HCT116 (cell line): Measurements from ENCODE around the gene MYO5C. TPM values are rescaled to one million over a fixed set of nuclear protein-coding genes. Genes with fewer than 3 reads are reported as not detected.

ENCODE experiments used
- ATAC-seq: fragments of 200-7000 bp; cut with Tn5 transposase; 2 replicates; pipeline ENCODE4 v1.9.1; 2020; ENCODE audit warnings: mild to moderate bottlenecking, moderate library complexity
- BruUV-seq: library from RNA; stranded (reverse); fragments of 400-500 nt; replicated peaks from 2 replicates; lab custom pipeline; 2021; lab: Mats Ljungman, UMichigan
- CTCF ChIA-PET: fragments of 300-600 bp; sonication (Branson Sonifier 250); formaldehyde crosslinking; loops from one replicate; lab custom pipeline; 2021; ENCODE audit warnings: antibody characterized with exemption; lab: Charles Lee
- POLR2A ChIA-PET: fragments of 300-600, 350-600 bp; sonication (Branson Sonifier 250); formaldehyde crosslinking; loops from one replicate; lab custom pipeline; 2021; ENCODE audit warnings: antibody characterized with exemption; lab: Charles Lee
- RAD21 ChIA-PET, 2 experiments: fragments of 300-600 bp; sonication (Branson Sonifier 250); formaldehyde crosslinking; loops; one replicate each; lab custom pipeline; 2023; ENCODE audit warnings: low total read pairs in 2 of 2; ENCODE audit not compliant: uncharacterized antibody in 2 of 2, unreplicated experiment in 2 of 2, low non-redundant PET in 1 of 2; lab: Charles Lee
- DNase-seq: peaks from one replicate; pipeline ENCODE4 v3.0.0-alpha.2; 2010; ENCODE audit warnings: low read depth, low spot score
- H2AFZ ChIP-seq: fragments of 200-600 bp; shearing (Covaris generic), sonication (generic); 2 replicates; pipeline ENCODE4 v1.6.1; 2017; ENCODE audit warnings: low read depth, mixed run types, mixed read lengths, antibody characterized with exemption, low read length; ENCODE audit not compliant: poor library complexity, severe bottlenecking
- H3K27ac ChIP-seq: 2 replicates; pipeline ENCODE4 v1.5.1; 2012; ENCODE audit warnings: low read depth, low read length
- H3K27me3 ChIP-seq: fragments of 200-600 bp; sonication (generic); 2 replicates; pipeline ENCODE4 v1.6.1; 2016; ENCODE audit warnings: mixed run types, low read length, mixed read lengths; ENCODE audit not compliant: insufficient read depth
- H3K36me3 ChIP-seq, 2 experiments: fragments of 200-500 bp in 1 of 2; fragments of 200-600 bp in 1 of 2; sonication (Bioruptor generic) in 1 of 2; sonication (generic) in 1 of 2; 2 replicates each; pipeline versions ENCODE4 v1.5.1 to v1.6.1; 2014 to 2016; ENCODE audit warnings: low read length in 2 of 2, inconsistent platforms in 1 of 2, mixed read lengths in 1 of 2, mixed run types in 1 of 2; ENCODE audit not compliant: insufficient read depth in 2 of 2, control insufficient read depth in 1 of 2
- H3K4me1 ChIP-seq, 2 experiments: fragments of 200-600 bp in 1 of 2; sonication (generic) in 1 of 2; 2 replicates each; pipeline versions ENCODE4 v1.5.1 to v1.6.1; 2012 to 2017; ENCODE audit warnings: low read length in 2 of 2, inconsistent platforms in 1 of 2, mild to moderate bottlenecking in 1 of 2, mixed read lengths in 1 of 2, mixed run types in 1 of 2, moderate library complexity in 1 of 2; ENCODE audit not compliant: insufficient read depth in 2 of 2, control insufficient read depth in 1 of 2
- H3K4me2 ChIP-seq: fragments of 200-600 bp; sonication (generic); 2 replicates; pipeline ENCODE4 v1.6.1; 2017; ENCODE audit warnings: mixed run types, low read length, mixed read lengths
- H3K4me3 ChIP-seq, 2 experiments: fragments of 200-600 bp in 1 of 2; sonication (generic) in 1 of 2; replicated peaks in 1 of 2; 2 replicates each; pipeline ENCODE4 v1.5.1; 2011 to 2016; ENCODE audit warnings: low read length in 2 of 2, control low read depth in 1 of 2, low read depth in 1 of 2, mild to moderate bottlenecking in 1 of 2, mixed read lengths in 1 of 2, mixed run types in 1 of 2
- H3K79me2 ChIP-seq: fragments of 200-600 bp; sonication (generic); 2 replicates; pipeline ENCODE4 v1.6.1; 2017; ENCODE audit warnings: mild to moderate bottlenecking, mixed run types, low read length, moderate library complexity, mixed read lengths; ENCODE audit not compliant: insufficient read depth
- H3K9ac ChIP-seq: fragments of 200-600 bp; sonication (generic); 2 replicates; pipeline ENCODE4 v1.6.1; 2016; ENCODE audit warnings: low read length, mixed read lengths
- H3K9me2 ChIP-seq: fragments of 200-600 bp; sonication (generic), shearing (Covaris generic); 2 replicates; pipeline ENCODE4 v1.6.1; 2017; ENCODE audit warnings: mixed run types, mild to moderate bottlenecking, moderate library complexity; ENCODE audit not compliant: insufficient read depth
- H3K9me3 ChIP-seq, 2 experiments: fragments of 200-500 bp in 1 of 2; fragments of 200-600 bp in 1 of 2; sonication (Bioruptor generic) in 1 of 2; sonication (generic) in 1 of 2; 2 replicates each; pipeline ENCODE4 v1.6.1; 2014 to 2017; ENCODE audit warnings: low read length in 2 of 2, mixed read lengths in 2 of 2, inconsistent platforms in 1 of 2, low read depth in 1 of 2, mild to moderate bottlenecking in 1 of 2, mixed run types in 1 of 2, moderate library complexity in 1 of 2; ENCODE audit not compliant: control insufficient read depth in 1 of 2, insufficient read depth in 1 of 2
- H4K20me1 ChIP-seq: fragments of 200-600 bp; sonication (generic), shearing (Covaris generic); 2 replicates; pipeline ENCODE4 v1.6.1; 2017; ENCODE audit warnings: mixed run types, mild to moderate bottlenecking, moderate library complexity; ENCODE audit not compliant: insufficient read depth
- CBX3 ChIP-seq: IDR thresholded peaks from 2 replicates; pipeline ENCODE4 v1.6.1; 2012; ENCODE audit warnings: low read depth
- ELF1 ChIP-seq: IDR thresholded peaks from 2 replicates; pipeline ENCODE4 v1.6.1; 2012; ENCODE audit warnings: low read depth, borderline replicate concordance
- JUND ChIP-seq: IDR thresholded peaks from 2 replicates; pipeline ENCODE4 v1.6.1; 2012
- RAD21 ChIP-seq: IDR thresholded peaks from 2 replicates; pipeline ENCODE4 v1.6.1; 2012; ENCODE audit warnings: low read depth, mild to moderate bottlenecking
- SIN3A ChIP-seq: IDR thresholded peaks from 2 replicates; pipeline ENCODE4 v1.6.1; 2012; ENCODE audit warnings: low read depth
- SP1 ChIP-seq: IDR thresholded peaks from 2 replicates; pipeline ENCODE4 v1.6.1; 2012; ENCODE audit warnings: low read depth
- ZFX ChIP-seq: fragments of 450-650 bp; IDR thresholded peaks from 2 replicates; pipeline ENCODE4 v1.6.1; 2017
- ZNF274 ChIP-seq: fragments of 200-500 bp; sonication (Bioruptor generic); IDR thresholded peaks from 2 replicates; pipeline ENCODE4 v1.6.1; 2014; ENCODE audit warnings: mild to moderate bottlenecking, low read depth, low read length, inconsistent platforms
- intact Hi-C: fragments of 100-400 bp; cut with micrococcal nuclease; formaldehyde crosslinking; loops from 2 replicates; pipeline ENCODE4 v1.10.0; 2022
- total RNA-seq: library from RNA; stranded (reverse); gene quantifications from one replicate; pipeline ENCODE4 v1.2.1, GENCODE V29; 2021; ENCODE audit not compliant: unreplicated experiment
- TF ChIP-seq, protein P1 (sequence below): IDR thresholded peaks from 2 replicates; pipeline ENCODE4 v1.6.1; 2011; ENCODE audit warnings: mild to moderate bottlenecking, low read length, moderate library complexity; ENCODE audit not compliant: insufficient replicate concordance; ENCODE audit errors: extremely low read depth
- TF ChIP-seq, protein P2 (sequence below): IDR thresholded peaks from 2 replicates; pipeline ENCODE4 v1.6.1; 2012; ENCODE audit warnings: low read depth

The MYO5C gene
- total RNA-seq, 1 experiment from 2014 or later = 34.0 TPM

DNA sequence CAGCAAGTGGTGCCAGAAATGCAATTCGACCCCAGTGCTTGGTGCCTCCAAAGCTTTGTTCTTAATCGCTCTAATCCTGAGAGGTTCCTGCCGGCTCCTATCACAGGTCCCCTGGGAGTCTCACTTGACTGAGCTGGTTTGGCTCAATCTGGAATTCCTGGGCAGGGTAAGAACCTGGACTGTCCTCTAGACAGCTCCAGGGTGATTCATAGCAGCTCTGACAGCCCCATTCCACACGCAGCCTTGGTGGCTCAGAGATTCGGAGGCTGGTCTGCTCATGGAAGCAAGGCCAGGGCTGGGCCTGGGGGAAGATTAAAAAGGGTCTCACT is 37.9 kb downstream of the MYO5C start:
- Histone ChIP-seq H3K27ac (no peak overlapping the region), H3K4me2 (no peak overlapping the region), H2AFZ (no peak overlapping the region), H4K20me1 (no peaks in the 10 kb centered on the region), H3K27me3 (no peaks in the 10 kb centered on the region), H3K79me2 (no peaks in the 10 kb centered on the region), H3K9me3 (no peaks in the 10 kb centered on the region), H3K9ac (no peak overlapping the region), H3K4me1 (peaks cover 22 to 43% of the 10 kb centered on the region in 2 experiments), H3K36me3 (peaks cover 12 to 15% of the 10 kb centered on the region in 2 experiments), H3K4me3 (no peak overlapping the region), H3K9me2 (no peaks in the 10 kb centered on the region)
- no peak for ATAC-seq
- POLR2A ChIA-PET = no interaction called here
- DNase-seq = no peak
- RAD21 ChIA-PET = no interaction called here
- TF ChIP-seq ELF1 (no peak), JUND (no peak), SIN3A (no peak), SP1 (no peak)
- BruUV-seq = no TSS peak
- intact Hi-C loops = loop anchor here (2.0 to 10.0 kb wide), 4 partner anchors 40 to 421 kb away; partner anchors contain the start of genes ARPP19, ATOSA and MYO5C
- CTCF ChIA-PET = interaction anchor here (8.3 kb wide), 1 partner anchor 477 kb away, joined by 72 read pairs; no protein-coding TSS in a partner anchor

DNA sequence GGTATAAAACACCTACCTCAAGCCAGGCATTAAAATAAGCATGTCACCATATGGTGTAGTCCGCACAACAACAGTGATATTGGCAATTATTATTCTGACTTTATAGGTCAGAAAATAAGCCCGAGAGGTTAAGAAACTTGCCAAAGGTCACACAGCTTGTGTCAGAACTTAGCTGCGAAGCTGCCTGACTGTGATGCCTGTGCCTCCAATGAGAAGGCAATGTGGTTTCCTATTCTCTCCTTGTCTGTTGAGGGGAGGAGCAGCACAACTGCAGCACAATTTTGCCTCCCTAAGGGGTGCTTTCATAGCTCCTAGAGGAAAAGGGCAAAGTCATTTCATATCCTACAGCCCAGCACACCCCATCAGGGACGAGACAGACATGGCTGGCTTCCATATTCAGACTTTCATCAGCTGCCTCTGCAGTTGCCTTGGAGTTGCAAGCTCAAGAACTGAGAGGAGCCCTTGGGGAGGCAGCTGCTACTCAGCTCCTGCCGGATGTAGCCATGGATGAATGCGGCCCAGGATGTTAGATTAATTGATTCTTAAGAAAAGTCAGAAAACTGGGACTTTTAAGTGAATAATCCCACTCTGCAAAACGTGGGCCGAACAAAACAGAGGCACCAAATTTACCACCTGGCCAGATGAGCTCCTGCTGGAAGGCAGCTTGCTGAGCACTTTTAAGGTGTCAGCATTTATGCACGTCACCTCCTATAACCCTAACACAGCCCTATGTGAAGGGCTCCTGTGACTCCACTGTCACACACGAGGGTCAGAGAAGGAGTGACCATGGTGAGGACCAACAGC is 38.5 kb downstream of the MYO5C start:
- DNase-seq (no peak), ATAC-seq (no peak)
- intact Hi-C loops = loop anchor here (1.0 to 10.0 kb wide), 5 partner anchors 40 to 478 kb away; partner anchors contain the start of genes ARPP19, ATOSA and MYO5C
- Histone ChIP-seq H3K79me2 (no peaks in the 10 kb centered on the region), H3K9me2 (no peaks in the 10 kb centered on the region), H3K27ac (no peak overlapping the region), H3K36me3 (peaks cover 12 to 15% of the 10 kb centered on the region in 2 experiments), H3K9me3 (no peaks in the 10 kb centered on the region), H3K4me1 (peaks cover 20 to 43% of the 10 kb centered on the region in 2 experiments), H3K9ac (no peak overlapping the region), H4K20me1 (no peaks in the 10 kb centered on the region), H3K27me3 (no peaks in the 10 kb centered on the region), H2AFZ (no peak overlapping the region), H3K4me3 (no peak overlapping the region), H3K4me2 (no peak overlapping the region)
- no TSS peak for BruUV-seq
- RAD21 ChIA-PET = interaction anchor here in 1 of 2 experiments (0.6 to 1.3 kb wide), 4 partner anchors 23 to 613 kb away, joined by 3 to 5 read pairs (median 4); no protein-coding TSS in a partner anchor
- CTCF ChIA-PET = interaction anchor here (0.6 to 8.3 kb wide), 4 partner anchors 18 to 478 kb away, joined by 3 to 72 read pairs (median 3); no protein-coding TSS in a partner anchor
- POLR2A ChIA-PET = no interaction called here
- TF ChIP-seq JUND = no peak
- TF ChIP-seq, protein P1, sequence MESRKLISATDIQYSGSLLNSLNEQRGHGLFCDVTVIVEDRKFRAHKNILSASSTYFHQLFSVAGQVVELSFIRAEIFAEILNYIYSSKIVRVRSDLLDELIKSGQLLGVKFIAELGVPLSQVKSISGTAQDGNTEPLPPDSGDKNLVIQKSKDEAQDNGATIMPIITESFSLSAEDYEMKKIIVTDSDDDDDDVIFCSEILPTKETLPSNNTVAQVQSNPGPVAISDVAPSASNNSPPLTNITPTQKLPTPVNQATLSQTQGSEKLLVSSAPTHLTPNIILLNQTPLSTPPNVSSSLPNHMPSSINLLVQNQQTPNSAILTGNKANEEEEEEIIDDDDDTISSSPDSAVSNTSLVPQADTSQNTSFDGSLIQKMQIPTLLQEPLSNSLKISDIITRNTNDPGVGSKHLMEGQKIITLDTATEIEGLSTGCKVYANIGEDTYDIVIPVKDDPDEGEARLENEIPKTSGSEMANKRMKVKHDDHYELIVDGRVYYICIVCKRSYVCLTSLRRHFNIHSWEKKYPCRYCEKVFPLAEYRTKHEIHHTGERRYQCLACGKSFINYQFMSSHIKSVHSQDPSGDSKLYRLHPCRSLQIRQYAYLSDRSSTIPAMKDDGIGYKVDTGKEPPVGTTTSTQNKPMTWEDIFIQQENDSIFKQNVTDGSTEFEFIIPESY = no peak
- TF ChIP-seq CBX3 = no peak
- TF ChIP-seq ZNF274 = no peak
- TF ChIP-seq ZFX = no peak
- no peak for TF ChIP-seq RAD21
- TF ChIP-seq ELF1 = no peak
- TF ChIP-seq, protein P2, sequence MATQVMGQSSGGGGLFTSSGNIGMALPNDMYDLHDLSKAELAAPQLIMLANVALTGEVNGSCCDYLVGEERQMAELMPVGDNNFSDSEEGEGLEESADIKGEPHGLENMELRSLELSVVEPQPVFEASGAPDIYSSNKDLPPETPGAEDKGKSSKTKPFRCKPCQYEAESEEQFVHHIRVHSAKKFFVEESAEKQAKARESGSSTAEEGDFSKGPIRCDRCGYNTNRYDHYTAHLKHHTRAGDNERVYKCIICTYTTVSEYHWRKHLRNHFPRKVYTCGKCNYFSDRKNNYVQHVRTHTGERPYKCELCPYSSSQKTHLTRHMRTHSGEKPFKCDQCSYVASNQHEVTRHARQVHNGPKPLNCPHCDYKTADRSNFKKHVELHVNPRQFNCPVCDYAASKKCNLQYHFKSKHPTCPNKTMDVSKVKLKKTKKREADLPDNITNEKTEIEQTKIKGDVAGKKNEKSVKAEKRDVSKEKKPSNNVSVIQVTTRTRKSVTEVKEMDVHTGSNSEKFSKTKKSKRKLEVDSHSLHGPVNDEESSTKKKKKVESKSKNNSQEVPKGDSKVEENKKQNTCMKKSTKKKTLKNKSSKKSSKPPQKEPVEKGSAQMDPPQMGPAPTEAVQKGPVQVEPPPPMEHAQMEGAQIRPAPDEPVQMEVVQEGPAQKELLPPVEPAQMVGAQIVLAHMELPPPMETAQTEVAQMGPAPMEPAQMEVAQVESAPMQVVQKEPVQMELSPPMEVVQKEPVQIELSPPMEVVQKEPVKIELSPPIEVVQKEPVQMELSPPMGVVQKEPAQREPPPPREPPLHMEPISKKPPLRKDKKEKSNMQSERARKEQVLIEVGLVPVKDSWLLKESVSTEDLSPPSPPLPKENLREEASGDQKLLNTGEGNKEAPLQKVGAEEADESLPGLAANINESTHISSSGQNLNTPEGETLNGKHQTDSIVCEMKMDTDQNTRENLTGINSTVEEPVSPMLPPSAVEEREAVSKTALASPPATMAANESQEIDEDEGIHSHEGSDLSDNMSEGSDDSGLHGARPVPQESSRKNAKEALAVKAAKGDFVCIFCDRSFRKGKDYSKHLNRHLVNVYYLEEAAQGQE = no peak
